ENCODE measurements around the gene MYL12B.

Gene MYL12B

DNA sequence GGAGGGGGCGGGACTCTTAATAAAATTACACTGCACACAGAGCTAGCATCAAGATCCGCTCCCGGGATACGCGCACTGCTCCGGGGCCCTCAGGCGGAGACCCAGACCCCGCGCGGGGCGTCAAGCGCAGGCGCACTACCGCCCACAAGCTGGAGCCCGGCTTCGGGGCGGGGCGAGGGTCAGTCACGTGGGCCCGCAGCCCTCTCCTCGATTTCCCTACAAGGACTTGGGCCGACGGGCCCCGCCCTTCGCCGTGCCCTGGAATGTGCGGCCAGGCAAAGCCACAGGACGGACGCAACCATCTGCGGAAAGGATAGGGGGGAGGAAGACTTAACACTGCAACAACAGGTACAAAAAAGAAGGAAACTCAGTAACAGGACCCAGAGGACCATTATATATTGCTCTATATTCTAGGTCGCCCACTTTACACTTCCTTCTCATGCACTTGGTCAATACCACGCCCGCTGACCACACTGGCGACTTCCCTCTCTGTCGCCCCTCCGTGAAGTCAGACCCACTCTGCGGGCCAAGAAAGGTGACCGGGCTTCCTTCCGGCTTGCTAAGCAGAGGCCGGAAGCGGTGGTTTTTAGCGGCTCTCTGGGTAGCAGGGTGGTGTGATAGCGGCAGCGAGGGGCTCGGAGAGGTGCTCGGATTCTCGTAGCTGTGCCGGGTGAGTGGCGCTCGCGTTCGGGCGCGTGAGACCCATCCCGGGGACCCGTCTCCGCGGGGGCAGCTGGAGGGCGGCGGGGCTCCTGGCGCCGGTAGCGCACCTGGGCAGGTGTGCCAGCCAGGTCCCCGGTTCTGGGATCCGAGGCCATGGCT, 14.5 kb upstream of the MYL12B start, which contains the start of gene MYL12A:
TSS of gene MYL12A (plus strand) at position 562 of the 822 bp plus-strand sequence. CDS start 5,447 bp downstream, outside the sequence.
- TF ChIP-seq, protein P1, sequence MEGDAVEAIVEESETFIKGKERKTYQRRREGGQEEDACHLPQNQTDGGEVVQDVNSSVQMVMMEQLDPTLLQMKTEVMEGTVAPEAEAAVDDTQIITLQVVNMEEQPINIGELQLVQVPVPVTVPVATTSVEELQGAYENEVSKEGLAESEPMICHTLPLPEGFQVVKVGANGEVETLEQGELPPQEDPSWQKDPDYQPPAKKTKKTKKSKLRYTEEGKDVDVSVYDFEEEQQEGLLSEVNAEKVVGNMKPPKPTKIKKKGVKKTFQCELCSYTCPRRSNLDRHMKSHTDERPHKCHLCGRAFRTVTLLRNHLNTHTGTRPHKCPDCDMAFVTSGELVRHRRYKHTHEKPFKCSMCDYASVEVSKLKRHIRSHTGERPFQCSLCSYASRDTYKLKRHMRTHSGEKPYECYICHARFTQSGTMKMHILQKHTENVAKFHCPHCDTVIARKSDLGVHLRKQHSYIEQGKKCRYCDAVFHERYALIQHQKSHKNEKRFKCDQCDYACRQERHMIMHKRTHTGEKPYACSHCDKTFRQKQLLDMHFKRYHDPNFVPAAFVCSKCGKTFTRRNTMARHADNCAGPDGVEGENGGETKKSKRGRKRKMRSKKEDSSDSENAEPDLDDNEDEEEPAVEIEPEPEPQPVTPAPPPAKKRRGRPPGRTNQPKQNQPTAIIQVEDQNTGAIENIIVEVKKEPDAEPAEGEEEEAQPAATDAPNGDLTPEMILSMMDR (conservative IDR thresholded peaks at IDR 0.05; ENCODE audit: low read depth, low read length) = no peak
- peak; percentile 95 for DNase-seq (ENCODE audit: low read depth)
- peak within 1 kb of the TSS; percentile 98 for H3K4me3 ChIP-seq (ENCODE audit: low read length)

DNA sequence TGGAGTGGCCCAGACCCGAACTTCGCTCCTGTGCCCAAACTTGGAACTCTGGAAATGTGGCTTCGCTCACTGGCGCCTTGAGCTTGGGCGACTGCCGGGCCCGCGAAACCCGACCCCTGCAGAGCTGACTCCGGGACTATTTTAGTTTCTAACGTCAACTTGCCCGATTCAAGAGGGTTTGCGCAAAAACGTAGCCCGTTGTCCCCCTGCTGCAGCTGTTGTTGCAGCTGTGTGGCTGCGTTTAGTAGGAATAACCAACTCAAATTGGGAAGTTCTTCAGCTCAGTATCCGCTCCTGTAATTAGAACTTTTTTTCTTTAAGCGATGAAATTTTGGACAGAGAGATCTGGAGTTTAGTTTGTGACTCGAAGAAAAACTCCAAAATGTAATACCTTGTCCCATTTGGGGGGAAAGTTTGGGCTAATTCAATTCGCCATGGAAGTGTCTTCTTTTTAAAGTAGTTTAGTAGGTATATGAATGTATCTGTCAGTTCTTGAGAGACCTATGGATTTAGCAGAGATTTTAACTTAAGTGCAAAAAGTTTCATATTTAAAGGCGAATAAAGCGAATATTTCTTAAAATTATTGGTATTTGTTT, 13.8 kb upstream of the MYL12B start:
- DNase-seq (ENCODE audit: low read depth) = no peak
- peak overlapping the region; percentile 98 for H3K4me3 ChIP-seq (ENCODE audit: low read length)
- TF ChIP-seq, protein P1 (conservative IDR thresholded peaks at IDR 0.05; ENCODE audit: low read depth, low read length) = no peak

DNA sequence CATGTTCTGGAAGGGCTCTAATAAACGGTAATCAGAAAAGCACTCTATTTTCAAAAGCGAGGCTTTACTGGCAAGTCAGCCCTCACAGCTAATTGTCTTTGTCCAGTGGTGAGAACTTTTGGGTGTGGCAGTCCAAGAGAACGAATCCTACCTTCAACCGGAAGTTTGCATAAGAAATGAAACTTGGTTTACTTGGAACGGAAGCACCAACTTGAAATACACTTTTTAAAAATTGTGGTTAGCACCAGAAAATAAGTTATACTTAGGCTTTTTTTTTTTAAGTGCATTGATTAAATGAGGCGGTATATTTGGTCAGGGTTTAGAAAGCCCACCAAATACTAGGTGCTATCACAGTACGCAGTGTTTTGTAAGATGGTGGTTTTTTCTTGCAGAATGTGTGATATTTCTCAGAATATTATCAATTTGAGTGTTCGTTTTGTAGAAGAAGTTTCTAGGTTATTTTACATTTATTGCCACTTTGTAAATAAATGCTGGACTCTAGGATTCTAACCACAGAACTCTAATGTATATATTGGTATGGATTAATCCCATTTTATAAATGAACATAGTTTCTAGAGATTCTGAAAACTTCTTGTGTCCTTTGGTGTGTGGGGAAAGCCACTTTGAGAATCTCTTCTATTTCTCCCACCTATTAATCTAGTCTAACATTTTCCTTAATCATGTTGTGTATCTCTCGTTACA, 13.1 kb upstream of the MYL12B start:
- TF ChIP-seq, protein P1 (conservative IDR thresholded peaks at IDR 0.05; ENCODE audit: low read depth, low read length) = no peak
- H3K4me3 ChIP-seq (ENCODE audit: low read length) = peak overlapping the region; percentile 98
- no peak for DNase-seq (ENCODE audit: low read depth)

DNA sequence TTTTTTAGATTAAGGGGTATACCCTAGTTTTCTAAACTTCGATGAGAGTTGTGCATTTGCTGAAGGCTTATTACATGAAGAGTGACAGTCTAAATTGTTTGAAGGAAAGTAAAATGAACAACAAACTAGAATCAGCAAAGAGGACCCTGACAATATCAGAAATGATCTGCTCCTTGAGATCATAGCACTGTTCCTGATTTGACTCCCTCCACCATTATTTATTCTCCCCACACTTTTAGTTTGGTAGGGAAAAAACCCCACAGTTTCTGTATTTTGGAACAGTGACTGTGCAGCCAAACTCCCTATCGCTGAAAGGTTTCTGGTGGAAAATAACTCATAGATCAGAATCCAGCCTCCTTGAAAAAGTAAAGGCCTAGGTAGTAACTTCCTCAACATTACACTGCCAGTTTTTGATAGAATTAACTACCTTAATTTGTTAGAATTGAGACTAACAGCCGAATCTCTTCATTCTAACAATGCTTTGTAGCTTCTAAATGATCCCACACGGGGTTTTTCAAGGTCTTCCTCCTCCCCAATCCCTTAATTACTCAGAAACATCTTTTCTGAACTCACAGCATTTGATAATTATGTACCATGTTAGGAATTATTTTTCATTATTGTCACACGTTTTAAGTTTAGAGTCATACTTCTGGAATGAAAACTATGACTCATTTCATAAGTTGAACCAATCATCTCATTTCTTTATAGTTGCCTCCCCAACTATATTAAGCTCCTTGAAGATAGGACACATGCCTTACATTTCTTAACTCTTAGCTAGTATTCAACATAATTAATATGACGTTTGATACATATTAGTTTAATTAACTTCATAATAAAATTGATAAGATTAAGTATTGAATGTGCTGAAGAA, 11.5 kb upstream of the MYL12B start:
- H3K4me3 ChIP-seq (ENCODE audit: low read length) = peak overlapping the region; percentile 98
- peak; percentile 80 for DNase-seq (ENCODE audit: low read depth)
- TF ChIP-seq, protein P1 (conservative IDR thresholded peaks at IDR 0.05; ENCODE audit: low read depth, low read length) = no peak

DNA sequence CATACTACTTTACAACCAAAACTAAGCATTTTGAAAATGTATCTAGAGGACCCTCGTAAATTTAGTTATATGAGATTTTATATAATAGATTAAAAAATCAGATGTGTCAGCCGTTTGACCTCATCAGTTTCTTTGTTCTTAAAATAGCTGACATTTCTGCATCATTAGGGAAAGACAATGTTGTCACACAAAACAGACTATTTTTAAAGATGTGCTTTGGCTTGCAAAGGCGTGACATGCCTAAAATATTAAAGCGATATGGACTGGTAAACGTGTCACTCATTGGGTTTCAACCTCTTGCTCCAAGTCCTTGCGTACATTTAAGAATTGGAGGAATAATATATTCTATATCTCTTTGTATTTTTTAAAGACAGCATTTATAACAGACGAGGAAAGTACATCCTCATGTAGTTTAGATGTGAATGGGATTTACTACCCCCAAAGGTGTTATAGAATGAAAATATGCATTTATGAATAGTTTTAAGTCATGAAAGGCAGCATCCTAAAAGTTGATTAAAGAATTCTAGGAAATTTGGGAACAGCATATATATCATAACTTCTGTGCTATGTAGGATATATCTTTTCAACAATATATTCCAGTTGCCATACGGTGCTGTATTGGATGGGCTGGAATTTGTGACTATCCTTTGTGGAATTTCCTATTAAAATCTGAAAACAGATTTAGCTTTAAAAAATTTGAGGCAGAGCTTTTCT, 10.5 kb upstream of the MYL12B start:
- TF ChIP-seq, protein P1 (conservative IDR thresholded peaks at IDR 0.05; ENCODE audit: low read depth, low read length) = no peak
- peak overlapping the region; percentile 34 for H3K4me3 ChIP-seq (ENCODE audit: low read length)
- no peak for DNase-seq (ENCODE audit: low read depth)

DNA sequence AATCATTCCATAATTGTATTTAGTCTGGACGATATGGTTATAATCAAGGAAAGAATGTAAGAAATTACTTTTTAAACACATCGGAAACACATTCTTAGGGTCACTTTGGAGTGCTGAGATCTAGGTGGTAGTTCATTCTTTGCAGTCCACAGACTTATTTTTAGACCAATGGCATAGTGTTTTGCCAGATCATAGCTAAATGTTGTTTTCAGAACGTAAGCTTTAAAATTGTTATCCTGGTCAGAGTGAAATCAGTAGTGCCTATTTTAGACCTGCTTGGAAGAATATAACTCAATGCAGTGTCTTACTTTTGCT, 10.0 kb upstream of the MYL12B start:
- TF ChIP-seq, protein P1 (conservative IDR thresholded peaks at IDR 0.05; ENCODE audit: low read depth, low read length) = no peak
- peak overlapping the region; percentile 34 for H3K4me3 ChIP-seq (ENCODE audit: low read length)
- DNase-seq (ENCODE audit: low read depth) = peak; percentile 75
